Measurements from ENCODE around the gene GRAMD2A.

The GRAMD2A gene

GRCh38 chr15:72206677-72207000 is 9.1 kb upstream of the GRAMD2A start:
- Histone ChIP-seq H3K4me1 (ENCODE audit: control insufficient read depth, insufficient read depth, low read length) (no peaks in the 10 kb centered on the region), H3K4me3 (ENCODE audit: low read depth, low read length) (no peak overlapping the region), H3K36me3 (ENCODE audit: control insufficient read depth in 2 of 2, insufficient read depth in 1 of 2, low read length in 2 of 2) (peaks cover 90 to 98% of the 10 kb centered on the region in 2 experiments), H3K9me3 (ENCODE audit: control insufficient read depth, insufficient read depth, low read depth, low read length) (no peaks in the 10 kb centered on the region), H3K27ac (ENCODE audit: extremely low read depth, low read depth, low read length) (no peak overlapping the region)
- CTCF ChIA-PET: interaction anchor here (0.6 to 3.5 kb wide), 2 partner anchors 20 to 527 kb away, joined by 4 to 12 read pairs; no protein-coding TSS in a partner anchor
- TF ChIP-seq ZNF175 (tag by site-specific recombination; IDR thresholded peaks at IDR 0.05) (no peak), PBX3 (CRISPR knock-in tag; IDR thresholded peaks at IDR 0.05) (no peak), ZNF580 (tag by site-specific recombination; IDR thresholded peaks at IDR 0.05) (no peak), ZBTB49 (tag by site-specific recombination; IDR thresholded peaks at IDR 0.05; ENCODE audit: low read depth) (no peak), SETDB1 (IDR thresholded peaks at IDR 0.05; ENCODE audit: insufficient read length, low read length) (no peak), KLF7 (tag by site-specific recombination; IDR thresholded peaks at IDR 0.05; ENCODE audit: borderline replicate concordance) (no peak), GLIS1 (tag by site-specific recombination; IDR thresholded peaks at IDR 0.05) (no peak), ZNF248 (tag by site-specific recombination; IDR thresholded peaks at IDR 0.05) (no peak), ZNF561 (tag by site-specific recombination; IDR thresholded peaks at IDR 0.05; ENCODE audit: borderline replicate concordance) (no peak)
- POLR2A ChIA-PET: interaction anchor here (0.8 to 2.0 kb wide), 4 partner anchors 10 to 101 kb away, joined by 3 to 12 read pairs (median 4); partner anchors contain the start of gene PKM

GRCh38 chr15:72205896-72206676 is 8.5 kb upstream of the GRAMD2A start:
- H3K4me3 ChIP-seq (ENCODE audit: low read depth, low read length): no peak overlapping the region
- H3K27ac ChIP-seq (ENCODE audit: extremely low read depth, low read depth, low read length): no peak overlapping the region
- ChIA-PET CTCF (interaction anchor here (3.5 kb wide), 1 partner anchor 21 kb away, joined by 12 read pairs; no protein-coding TSS in a partner anchor), POLR2A (interaction anchor here (0.8 to 1.4 kb wide), 6 partner anchors 11 to 102 kb away, joined by 3 to 8 read pairs (median 3); partner anchors contain the start of gene PKM)
- no peaks in the 10 kb centered on the region for H3K4me1 ChIP-seq (ENCODE audit: control insufficient read depth, insufficient read depth, low read length)
- H3K36me3 ChIP-seq (ENCODE audit: control insufficient read depth in 2 of 2, insufficient read depth in 1 of 2, low read length in 2 of 2): peaks cover 90 to 98% of the 10 kb centered on the region in 2 experiments
- TF ChIP-seq ZNF274 (IDR thresholded peaks at IDR 0.05; ENCODE audit: low read length) (no peak), ZNF274 (tag by site-specific recombination; IDR thresholded peaks at IDR 0.05; ENCODE audit: borderline replicate concordance) (no peak), ZFHX2 (tag by site-specific recombination; conservative IDR thresholded peaks at IDR 0.05) (peak; percentile 56), EGR2 (tag by site-specific recombination; IDR thresholded peaks at IDR 0.05; ENCODE audit: low read depth) (peak; percentile 69; the same call in 1 of the 2 replicates)
- H3K9me3 ChIP-seq (ENCODE audit: control insufficient read depth, insufficient read depth, low read depth, low read length): no peaks in the 10 kb centered on the region

- POLR2A ChIA-PET: interaction anchor here (1.0 kb wide), 2 partner anchors 17 to 22 kb away, joined by 3 to 8 read pairs; no protein-coding TSS in a partner anchor
- CTCF ChIA-PET: interaction anchor here (3.5 kb wide), 1 partner anchor 21 kb away, joined by 12 read pairs; no protein-coding TSS in a partner anchor
- TF ChIP-seq ZNF670 (tag by site-specific recombination; IDR thresholded peaks at IDR 0.05; ENCODE audit: low read depth) (no peak), ZNF175 (tag by site-specific recombination; IDR thresholded peaks at IDR 0.05) (no peak), ZIC2 (tag by site-specific recombination; IDR thresholded peaks at IDR 0.05) (no peak), CTCF (tag by site-specific recombination; IDR thresholded peaks at IDR 0.05) (no peak), ZNF174 (tag by site-specific recombination; IDR thresholded peaks at IDR 0.05) (no peak), ATF2 (tag by site-specific recombination; IDR thresholded peaks at IDR 0.05; ENCODE audit: low read depth) (no peak), SALL2 (tag by site-specific recombination; IDR thresholded peaks at IDR 0.05; ENCODE audit: borderline replicate concordance) (no peak), ZNF138 (tag by site-specific recombination; IDR thresholded peaks at IDR 0.05; ENCODE audit: borderline replicate concordance) (no peak), HOXC10 (CRISPR knock-in tag; IDR thresholded peaks at IDR 0.05) (no peak), ZNF426 (tag by site-specific recombination; IDR thresholded peaks at IDR 0.05) (no peak), OSR2 (tag by site-specific recombination; IDR thresholded peaks at IDR 0.05) (no peak), ZNF24 (tag by site-specific recombination; IDR thresholded peaks at IDR 0.05) (no peak)
Observed at GRCh38 chr15:72205273-72205672, 7.7 kb upstream of the GRAMD2A start.

More at GRCh38 chr15:72205273-72205672, 7.7 kb upstream of the GRAMD2A start:
- H3K4me1 ChIP-seq (ENCODE audit: control insufficient read depth, insufficient read depth, low read length): no peaks in the 10 kb centered on the region
- no peak overlapping the region for H3K4me3 ChIP-seq (ENCODE audit: low read depth, low read length)
- no peaks in the 10 kb centered on the region for H3K9me3 ChIP-seq (ENCODE audit: control insufficient read depth, insufficient read depth, low read depth, low read length)
- 0 out of 2 replicates have a peak overlapping the region, but pooled peaks have one; percentile 9 for H3K27ac ChIP-seq (ENCODE audit: extremely low read depth, low read depth, low read length)
- H3K36me3 ChIP-seq (ENCODE audit: control insufficient read depth in 2 of 2, insufficient read depth in 1 of 2, low read length in 2 of 2): peaks cover 90 to 98% of the 10 kb centered on the region in 2 experiments

All from HEK293 (cell line).